UCSD-AML1 (cell line): Measurements from ENCODE around the gene ARHGAP24.
A peak's percentile ranks its signal among the peaks of the same experiment; 100 is the strongest.
"Not testable (repeated sequence)": the region's sequence is repeated elsewhere in the genome, so short reads cannot be mapped to it uniquely, and the experiment has no call there.

ENCODE experiments used
- DNase-seq: peaks from one replicate; lab custom pipeline; 2025; ENCODE audit not compliant: unreplicated experiment; lab: John Stamatoyannopoulos, UW

Gene ARHGAP24

GRCh38 chr4:85644061-85644460 is 169.1 kb downstream of the ARHGAP24 start:
- DNase-seq: no peak

- DNase-seq: no peak
These were observed 176.0 kb downstream of the ARHGAP24 start for GRCh38 chr4:85650908-85651307.

GRCh38 chr4:85656759-85657505 is 182.0 kb downstream of the ARHGAP24 start:
- DNase-seq: no peak

- DNase-seq: no peak
These were observed 184.0 kb downstream of the ARHGAP24 start for GRCh38 chr4:85658766-85659439.

GRCh38 chr4:85659610-85660218 is 184.8 kb downstream of the ARHGAP24 start:
- DNase-seq: no peak

- DNase-seq: not testable (repeated sequence)
These were observed 191.7 kb downstream of the ARHGAP24 start for GRCh38 chr4:85666625-85667024.

- DNase-seq: no peak
These were observed 194.3 kb downstream of the ARHGAP24 start for GRCh38 chr4:85669204-85669603.

- DNase-seq: no peak
These were observed 195.1 kb downstream of the ARHGAP24 start for GRCh38 chr4:85669992-85670548.

GRCh38 chr4:85671120-85671519 is 196.2 kb downstream of the ARHGAP24 start:
- DNase-seq: no peak

GRCh38 chr4:85672116-85672515 is 197.2 kb downstream of the ARHGAP24 start:
- DNase-seq: no peak

GRCh38 chr4:85672959-85673358 is 198.0 kb downstream of the ARHGAP24 start:
- no peak for DNase-seq

- DNase-seq: no peak
These were observed 198.6 kb downstream of the ARHGAP24 start for GRCh38 chr4:85673540-85673939.

- DNase-seq: no peak
These were observed 200.4 kb downstream of the ARHGAP24 start for GRCh38 chr4:85675076-85676049.

- no peak for DNase-seq
These were observed 201.1 kb downstream of the ARHGAP24 start for GRCh38 chr4:85676050-85676425.

GRCh38 chr4:85676850-85677590 is 202.1 kb downstream of the ARHGAP24 start:
- no peak for DNase-seq

GRCh38 chr4:85681221-85681657 is 206.3 kb downstream of the ARHGAP24 start:
- peak; percentile 11 for DNase-seq

GRCh38 chr4:85681921-85682320 is 207.0 kb downstream of the ARHGAP24 start:
- DNase-seq: no peak

GRCh38 chr4:85682391-85682790 is 207.4 kb downstream of the ARHGAP24 start:
- no peak for DNase-seq

- no peak for DNase-seq
These were observed 209.7 kb downstream of the ARHGAP24 start for GRCh38 chr4:85684676-85685075.

- no peak for DNase-seq
These were observed 211.4 kb downstream of the ARHGAP24 start for GRCh38 chr4:85686398-85686797.
